NOMO-1 treated with DMSO at 0.1 percent for 48 hours (cell line): Measurements from ENCODE around the gene HCRTR2.
"Not testable (repeated sequence)": the region's sequence is repeated elsewhere in the genome, so short reads cannot be mapped to it uniquely, and the experiment has no call there.

Source experiments
- DNase-seq: peaks from one replicate; lab custom pipeline; 2025; ENCODE audit not compliant: unreplicated experiment; lab: John Stamatoyannopoulos, UW

HCRTR2 gene

DNA sequence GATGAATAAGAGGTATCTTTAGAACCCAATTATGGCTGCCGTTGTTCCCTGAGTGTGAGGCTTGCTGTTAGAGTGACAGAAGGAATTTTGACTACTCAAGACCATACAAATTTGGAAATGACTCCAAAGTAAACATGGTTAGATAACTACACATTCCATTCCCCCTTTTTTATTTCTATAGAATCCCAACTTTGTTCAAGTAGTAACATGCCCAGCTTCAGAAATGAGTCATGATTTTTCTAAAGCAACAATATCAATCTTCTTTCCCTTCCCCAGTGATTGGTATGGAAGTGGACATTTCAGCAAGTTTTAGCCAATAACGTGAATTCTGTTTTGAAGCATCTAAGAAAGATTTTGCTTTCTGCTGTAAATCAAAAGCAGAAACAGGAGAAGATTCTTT is 37.8 kb downstream of the HCRTR2 start:
- no peak for DNase-seq

DNA sequence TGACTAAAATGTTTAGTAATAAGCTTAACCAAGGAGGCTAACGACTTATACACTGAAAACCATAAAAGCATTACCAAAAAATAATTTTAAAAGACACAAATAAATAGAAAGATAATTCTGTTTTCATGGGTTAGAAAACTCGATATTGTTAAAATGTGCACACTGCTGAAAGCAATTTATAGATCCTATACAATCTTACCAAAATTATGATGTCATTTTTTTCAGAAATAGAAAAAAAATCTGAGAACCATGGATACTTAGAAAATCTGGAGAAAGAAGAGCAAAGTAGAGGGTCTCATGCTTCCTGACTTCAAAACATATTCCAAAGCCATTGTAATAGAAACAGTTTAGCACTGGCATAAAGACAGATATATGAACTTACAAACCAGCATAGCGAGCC is 46.6 kb downstream of the HCRTR2 start:
- no peak for DNase-seq

DNA sequence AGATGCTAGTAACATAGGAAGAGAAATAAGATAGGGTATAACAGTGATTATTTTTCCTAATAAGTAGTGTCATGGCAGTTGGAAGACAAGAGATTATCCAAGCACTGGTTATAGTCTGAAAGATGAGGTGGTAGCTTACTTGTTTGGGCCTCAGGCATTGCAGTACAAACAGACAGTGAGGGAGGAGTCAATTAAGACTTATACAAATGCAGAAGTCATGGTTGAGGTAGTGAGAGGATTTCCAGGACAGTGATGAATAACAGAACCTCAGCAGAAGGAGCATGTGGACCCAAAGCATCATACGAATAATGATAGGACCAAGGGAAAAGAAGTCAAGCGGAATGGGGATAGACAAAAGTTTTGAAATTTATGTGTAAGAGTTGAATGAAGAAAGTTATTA is 53.5 kb downstream of the HCRTR2 start:
- DNase-seq, result no peak

DNA sequence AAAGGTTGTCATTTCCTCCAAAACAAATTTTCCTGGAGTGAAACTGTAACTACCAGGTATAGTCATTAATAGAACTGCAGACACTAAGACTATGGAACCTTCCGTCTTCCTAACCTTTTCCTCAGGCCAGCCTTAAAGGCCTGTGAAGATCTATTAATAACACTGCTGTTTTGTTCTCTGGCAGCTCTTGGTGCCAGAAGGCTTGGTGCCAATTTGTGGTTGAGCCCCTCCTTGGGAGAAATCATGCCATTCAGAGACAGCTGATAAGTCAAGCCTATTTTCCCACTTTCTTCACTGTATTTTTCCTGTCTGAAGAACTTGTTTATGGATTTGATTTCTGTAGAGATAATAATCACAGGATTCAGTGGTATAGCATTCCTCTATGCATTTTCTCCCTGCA is 64.8 kb downstream of the HCRTR2 start:
- no peak for DNase-seq

DNA sequence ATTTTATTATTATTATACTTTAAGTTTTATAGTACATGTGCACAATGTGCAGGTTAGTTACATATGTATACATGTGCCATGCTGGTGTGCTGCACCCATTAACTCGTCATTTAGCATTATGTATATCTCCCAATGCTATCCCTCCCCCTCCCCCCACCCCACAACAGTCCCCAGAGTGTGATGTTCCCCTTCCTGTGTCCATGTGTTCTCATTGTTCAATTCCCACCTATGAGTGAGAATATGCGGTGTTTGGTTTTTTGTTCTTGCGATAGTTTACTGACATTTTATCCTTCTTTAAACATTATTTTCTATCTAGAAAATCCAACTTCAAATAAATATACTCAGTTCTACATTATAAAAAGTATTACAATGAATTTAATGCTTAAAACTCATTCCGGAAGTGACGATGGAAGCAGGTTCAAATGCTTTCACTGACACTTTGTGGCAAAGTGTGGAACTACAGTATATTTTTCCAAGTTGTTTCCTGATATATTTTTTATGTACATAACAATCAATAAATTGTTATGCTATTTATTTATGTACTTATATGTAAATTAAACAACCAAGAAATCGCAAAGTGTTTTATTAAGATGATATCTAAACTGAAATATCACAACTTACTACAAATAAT is 66.8 kb downstream of the HCRTR2 start:
- DNase-seq, result peak; percentile 9

DNA sequence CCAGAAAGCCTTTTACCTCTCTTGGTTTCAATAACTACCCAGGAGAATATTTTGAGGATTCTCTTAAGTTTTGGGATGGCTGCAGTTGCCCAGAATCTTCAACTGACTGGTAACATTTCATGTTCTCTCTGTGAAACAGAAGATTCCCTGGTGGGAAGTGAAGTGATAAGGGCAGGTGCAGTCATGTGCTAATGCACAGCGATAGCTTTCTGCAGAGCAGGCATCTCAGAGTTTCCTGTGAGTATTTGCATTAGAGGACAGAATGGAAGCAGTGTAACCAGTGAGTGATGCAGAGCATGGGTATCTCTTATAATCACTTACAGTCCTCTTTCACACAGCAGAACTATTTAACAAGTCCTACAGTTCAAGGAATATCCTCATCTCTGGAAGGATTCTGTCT is 76.1 kb downstream of the HCRTR2 start:
- DNase-seq, result no peak

DNA sequence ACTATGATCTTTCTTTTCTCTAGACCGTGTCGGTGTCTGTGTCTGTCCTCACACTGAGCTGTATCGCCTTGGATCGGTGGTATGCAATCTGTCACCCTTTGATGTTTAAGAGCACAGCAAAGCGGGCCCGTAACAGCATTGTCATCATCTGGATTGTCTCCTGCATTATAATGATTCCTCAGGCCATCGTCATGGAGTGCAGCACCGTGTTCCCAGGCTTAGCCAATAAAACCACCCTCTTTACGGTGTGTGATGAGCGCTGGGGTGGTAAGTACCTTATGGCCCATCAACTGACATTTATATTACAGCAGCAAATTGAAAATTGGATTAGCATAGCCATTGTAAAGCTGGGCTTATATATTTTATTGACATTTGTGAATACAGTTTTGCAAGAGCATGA is 80.8 kb downstream of the HCRTR2 start:
- DNase-seq, result no peak

DNA sequence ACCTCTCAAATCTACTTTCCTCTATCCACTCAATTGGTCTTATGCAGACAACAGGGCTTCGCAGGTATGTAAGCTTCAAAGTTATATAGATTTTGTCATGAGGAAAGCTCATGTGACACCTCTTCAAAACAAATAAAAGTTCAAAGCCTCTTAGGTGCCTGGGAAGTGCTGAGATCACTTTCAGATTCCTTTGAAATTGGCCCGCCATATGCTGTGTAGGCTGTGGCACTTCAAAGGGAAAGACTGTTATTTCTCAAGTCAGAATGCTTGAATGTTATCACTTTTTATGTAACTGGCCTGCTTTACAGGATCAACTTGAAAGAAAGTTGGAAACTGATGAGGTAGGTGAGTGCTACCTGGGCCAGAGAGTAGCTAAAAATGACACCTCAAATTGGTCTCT is 85.9 kb downstream of the HCRTR2 start:
- DNase-seq, result no peak

DNA sequence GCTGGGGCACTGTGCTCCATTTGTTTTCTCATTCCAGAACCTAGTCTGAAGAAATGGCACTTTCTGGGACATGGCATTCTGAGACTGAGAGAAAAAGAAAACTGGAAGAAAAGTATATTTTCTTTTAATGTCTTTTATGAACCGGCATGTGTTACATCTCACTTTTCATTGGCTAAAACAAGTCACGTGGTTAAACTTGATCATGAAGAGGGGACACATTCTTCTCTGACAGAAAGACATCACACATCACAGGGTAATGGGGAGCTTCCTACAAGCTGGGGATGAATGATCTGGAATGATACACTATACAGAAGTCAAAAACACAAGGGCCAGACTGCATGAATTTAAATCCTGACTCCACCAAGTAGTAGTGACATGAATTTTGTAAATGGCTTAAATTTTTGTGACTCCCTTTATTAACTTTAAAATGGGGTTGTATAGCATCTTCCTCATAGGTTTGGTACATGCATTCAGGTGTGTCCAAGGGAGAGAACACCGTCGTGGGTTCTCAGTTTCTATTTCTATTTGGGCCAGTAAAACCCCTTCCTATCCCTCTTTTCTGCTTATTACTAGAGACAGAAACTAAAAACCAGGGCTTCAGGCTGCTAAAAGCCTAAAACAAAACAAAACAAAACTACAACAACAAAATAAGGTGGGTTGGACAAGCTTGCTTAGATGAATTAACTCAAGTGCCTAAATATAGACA is 91.2 kb downstream of the HCRTR2 start:
- DNase-seq, result no peak

DNA sequence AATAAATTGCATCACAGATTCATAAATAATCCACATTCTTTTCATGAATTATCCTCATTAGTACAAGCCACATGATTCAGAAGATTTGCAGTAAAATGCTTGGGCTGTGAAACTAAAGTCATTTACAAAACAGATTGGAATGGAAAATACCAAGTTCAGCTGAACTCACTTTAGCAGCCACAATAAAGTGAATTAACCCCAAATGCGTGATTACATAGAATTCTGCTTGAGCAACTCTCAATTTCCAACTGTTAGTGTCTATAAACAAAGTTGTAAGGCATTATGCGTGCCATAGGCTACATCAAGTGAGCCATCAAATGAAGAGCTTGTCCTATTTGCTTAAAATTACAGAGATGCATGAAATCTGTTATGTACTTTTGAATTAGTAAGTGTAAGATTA is 92.6 kb downstream of the HCRTR2 start:
- DNase-seq, result no peak

DNA sequence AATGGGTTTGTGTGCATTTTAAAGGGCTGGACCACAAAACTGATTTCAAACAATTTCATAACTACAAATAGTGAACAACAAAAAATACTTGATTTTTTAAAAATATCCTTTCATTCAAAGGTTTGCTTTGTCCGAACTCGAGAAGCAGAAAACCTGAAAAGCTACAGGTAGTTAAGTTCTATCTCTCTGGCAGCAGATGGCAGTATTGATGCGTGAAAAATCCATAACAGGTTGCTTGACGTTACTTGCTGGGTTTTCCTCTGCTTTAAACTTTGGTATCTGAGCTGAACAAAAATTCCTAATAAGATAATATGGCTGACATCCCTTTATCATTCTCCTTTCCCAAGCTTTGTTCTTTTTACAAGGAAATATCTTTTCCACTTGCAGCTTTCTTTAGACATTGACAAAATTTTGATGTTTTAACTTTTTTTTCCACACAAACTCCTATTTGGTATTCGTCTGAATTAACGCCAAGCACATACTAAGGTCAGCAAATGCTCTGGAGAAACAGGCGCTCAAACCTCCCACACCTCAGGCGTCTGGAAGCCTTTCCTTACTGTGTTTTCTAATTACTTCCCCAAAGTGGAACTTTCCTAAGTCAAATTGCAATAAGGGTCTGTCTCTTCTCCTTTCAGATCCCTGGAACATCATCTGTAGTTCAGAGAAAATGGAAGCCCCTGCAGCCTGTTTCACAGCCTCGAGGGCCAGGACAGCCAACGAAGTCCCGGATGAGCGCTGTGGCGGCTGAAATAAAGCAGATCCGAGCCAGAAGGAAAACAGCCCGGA is 102.6 kb downstream of the HCRTR2 start:
- DNase-seq, result peak; percentile 32

DNA sequence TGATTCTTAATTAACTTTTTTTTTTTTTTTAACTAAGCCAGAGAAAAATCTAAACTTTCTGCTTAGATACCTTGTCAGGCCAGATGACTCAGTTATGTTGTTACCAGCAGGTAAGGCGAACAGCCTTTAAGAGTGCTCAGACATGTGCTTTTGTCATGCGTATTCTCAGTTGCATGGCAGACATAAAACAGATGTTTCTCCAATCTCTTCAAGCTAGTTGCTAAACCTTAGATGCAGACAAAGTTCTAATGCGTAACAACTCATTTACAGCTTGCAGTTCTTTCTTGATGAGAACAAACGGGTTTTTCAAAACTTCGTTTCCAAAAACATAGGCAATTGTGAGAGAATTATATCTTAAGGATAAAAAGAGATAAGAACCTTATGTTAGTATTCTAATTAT is 103.3 kb downstream of the HCRTR2 start:
- no peak for DNase-seq

DNA sequence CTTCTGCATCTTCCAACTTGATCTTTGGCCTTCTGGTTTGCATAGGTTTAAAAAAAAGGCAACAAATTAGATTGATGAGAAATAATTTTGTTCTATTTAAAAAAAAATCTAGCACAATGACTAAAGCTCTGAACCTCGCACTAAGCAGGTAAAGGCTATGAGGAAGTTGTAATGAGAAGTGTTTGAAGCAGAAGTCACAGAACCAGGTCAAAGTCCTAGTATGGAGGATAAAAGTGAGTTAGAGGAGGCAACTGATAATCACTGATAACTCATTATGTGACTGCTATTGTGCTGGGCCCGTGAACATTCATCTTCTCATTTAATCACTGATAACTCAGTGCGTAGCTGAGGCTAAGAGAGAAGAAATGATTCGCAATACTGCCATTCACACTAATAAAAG is 106.9 kb downstream of the HCRTR2 start:
- DNase-seq, result no peak

DNA sequence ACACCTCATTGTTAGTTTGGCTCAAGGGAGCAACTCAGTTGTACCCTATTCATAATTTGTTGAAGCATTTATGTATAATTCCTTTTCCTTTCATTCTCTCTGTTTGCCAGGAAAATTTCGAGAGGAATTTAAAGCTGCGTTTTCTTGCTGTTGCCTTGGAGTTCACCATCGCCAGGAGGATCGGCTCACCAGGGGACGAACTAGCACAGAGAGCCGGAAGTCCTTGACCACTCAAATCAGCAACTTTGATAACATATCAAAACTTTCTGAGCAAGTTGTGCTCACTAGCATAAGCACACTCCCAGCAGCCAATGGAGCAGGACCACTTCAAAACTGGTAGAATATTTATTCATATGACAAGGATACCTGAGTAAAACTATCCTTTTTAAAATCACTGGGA is 107.8 kb downstream of the HCRTR2 start:
- no peak for DNase-seq

DNA sequence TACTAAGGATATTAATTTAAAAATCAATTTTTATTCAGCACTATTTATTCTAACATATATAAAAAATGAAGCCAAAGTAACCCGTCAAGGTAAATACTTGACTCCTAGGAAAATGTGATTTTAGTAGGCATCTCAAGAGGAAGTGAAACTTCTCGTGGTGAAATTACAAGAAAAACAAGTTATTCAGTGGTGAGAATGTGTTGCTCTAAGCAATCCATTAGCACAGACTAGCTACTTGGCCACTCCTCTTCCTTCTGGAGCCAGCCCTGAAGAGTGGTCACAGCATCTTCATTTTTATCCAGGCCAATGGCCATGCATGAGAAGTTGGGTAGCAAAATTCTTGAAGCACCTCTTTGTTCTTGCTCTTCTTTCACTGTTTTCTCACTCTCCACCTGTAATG is 112.5 kb downstream of the HCRTR2 start:
- DNase-seq, result peak; percentile 67

DNA sequence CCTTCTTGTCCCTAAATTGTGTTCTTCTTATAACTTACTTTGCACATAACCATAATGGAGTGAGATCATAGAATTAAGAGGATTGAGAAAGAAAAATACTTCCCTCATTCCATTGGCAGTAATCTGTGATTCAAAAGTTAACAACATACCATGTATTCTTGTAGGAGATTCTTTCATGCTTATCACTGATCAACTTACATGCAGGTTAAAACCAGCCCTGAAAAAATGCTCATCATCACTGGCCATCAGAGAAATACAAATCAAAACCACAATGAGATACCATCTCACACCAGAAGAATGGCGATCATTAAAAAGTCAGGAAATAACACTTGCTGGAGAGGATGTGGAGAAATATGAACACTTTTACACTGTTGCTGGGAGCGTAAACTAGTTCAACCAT is 116.4 kb downstream of the HCRTR2 start:
- DNase-seq, result no peak

DNA sequence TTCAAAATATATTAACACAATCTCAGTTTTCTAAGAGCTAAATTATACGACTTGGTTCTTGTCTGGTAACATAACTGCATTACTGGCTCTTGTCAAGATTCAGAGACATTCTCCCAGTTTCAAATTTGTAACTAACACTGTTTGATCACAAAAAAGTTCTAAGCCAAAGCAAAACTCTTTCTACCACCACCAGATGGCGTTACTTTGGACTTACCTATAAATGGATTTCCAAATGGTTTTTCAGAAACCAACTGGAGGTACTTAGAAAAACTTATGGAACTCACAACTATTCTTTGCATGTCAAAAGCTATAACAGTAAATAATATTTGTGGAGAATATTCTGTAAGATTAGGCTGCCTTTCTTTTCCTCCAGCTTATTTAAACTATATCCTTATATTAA is 118.8 kb downstream of the HCRTR2 start:
- no peak for DNase-seq

DNA sequence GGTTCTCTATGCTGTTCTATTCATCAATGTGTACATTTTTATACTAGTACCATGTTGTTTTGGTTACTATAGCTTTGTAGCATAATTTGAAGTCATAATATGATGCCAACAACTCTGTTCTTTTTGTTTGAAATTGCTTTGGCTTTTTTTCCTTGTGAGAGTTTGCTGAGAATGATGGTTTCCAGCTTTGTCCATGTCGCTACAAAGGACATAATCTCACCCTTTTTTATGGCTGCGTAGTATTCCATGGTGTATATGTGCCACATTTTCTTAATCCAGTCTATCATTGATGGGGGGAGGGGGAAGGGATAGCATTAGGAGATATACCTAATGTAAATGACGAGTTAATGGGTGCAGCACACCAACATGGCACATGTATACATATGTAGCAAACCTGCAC is 122.9 kb downstream of the HCRTR2 start:
- not testable (repeated sequence) for DNase-seq

DNA sequence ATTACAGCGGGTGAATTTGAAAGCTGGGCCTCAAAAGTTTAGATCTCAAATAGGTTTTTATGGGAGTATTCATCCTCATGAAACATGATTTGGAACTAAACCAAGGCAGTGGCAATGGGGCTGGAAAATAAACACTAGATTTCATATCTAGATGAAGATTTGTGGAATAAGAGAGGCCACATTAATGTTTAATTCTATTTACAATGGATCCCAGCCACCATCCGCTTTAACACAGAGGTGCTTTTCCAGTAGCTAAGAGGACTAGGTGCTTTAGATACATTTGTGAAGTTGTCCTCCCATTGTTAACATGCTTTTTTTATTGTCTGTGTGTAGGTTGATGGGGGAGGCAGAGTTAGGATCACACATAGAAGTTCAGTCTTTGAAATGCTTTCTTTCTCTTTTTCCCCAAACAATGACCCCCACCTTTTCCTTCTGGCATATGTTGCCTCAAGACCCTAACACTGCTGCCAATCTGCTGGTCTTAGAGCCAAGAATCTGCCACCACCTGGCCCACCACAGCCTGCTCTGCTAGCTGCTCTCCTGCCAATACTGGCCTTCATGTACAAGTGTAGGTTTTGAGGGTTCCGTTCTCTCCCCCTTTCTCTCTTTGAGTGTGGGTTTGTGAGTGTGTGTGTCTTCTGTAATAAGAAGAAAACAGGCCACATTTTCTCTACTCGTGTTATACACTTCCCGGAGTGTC is 125.1 kb downstream of the HCRTR2 start:
- no peak for DNase-seq

DNA sequence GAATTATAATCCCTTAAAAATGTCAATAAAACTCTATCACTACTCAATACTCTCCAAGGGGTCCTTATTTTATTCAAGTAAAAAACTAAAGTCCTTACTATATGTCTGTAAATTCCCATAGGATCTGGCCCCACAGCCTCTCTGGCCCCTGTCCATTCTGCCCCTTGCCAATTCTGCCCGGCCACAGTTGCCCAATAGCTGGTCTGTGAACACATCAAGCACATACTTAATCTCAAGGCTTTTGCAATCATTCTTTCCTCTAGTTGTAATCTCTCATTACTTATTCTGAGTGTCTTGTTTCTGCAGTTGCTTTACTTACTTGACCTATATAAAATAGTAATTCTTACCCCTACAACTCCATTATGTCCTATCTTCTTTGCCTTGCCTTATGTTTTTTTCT is 130.4 kb downstream of the HCRTR2 start:
- no peak for DNase-seq

DNA sequence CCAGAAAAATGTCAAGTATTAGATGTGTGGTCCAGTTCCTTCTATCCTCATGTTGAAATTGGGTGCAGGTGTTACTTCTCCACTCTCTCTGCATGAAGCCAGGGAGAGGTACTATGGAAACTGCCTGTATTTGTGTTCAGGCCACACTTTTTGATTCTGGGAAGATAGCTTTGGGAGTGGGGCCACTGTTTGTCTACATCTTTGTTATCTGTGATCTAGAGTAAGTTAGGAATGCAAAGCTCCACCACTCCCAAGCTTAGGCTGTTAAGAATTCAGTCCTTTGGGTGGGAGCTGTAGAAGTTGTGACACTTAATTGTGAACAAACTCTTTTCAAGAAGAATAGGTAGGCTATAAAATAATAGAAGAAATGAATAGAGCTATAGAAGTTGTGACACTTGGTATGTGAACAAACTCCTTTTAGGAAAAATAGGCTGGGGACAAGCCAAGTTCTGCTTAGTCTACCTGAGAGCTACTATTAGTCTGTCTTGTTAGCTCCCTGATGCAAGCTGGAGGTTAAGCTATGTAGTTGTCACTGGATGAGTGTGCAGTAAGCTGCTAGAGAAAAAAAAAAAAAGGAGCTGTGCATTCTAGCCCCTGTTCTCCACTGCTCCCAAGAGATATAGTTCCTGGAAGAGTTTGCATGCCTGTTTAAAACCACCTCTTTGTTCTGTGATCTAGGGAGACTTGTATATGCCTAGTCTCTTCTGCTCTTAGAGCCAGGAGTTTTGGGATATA is 145.8 kb downstream of the HCRTR2 start:
- no peak for DNase-seq
